SK-N-SH treated with all-trans-retinoic acid at 6 μM for 48 hours (cell line): ENCODE measurements around the gene KLHL6.

Experiments
- CSRNP3 ChIP-seq: fragments of 250-450 bp; sonication (Bioruptor Pico); IDR thresholded peaks from 2 replicates; pipeline ENCODE4 v1.5.1; 2021; ENCODE audit warnings: mild to moderate bottlenecking, moderate library complexity
- PATZ1 ChIP-seq: fragments of 250-450 bp; sonication (Bioruptor Pico); IDR thresholded peaks from 2 replicates; pipeline ENCODE4 v1.8.0; 2020; ENCODE audit warnings: mild to moderate bottlenecking, moderate library complexity, borderline replicate concordance
- PPARA ChIP-seq: fragments of 250-450 bp; sonication (Bioruptor Pico); IDR thresholded peaks from 2 replicates; pipeline ENCODE4 v1.5.0; 2020; ENCODE audit warnings: mild to moderate bottlenecking, borderline replicate concordance
- ZFP30 ChIP-seq: fragments of 450-650 bp; formaldehyde crosslinking; IDR thresholded peaks from 2 replicates; pipeline ENCODE4 v1.5.0; 2022; ENCODE audit warnings: mild to moderate bottlenecking, moderate library complexity
- ZNF565 ChIP-seq: fragments of 450-650 bp; formaldehyde crosslinking; conservative IDR thresholded peaks from 2 replicates; pipeline ENCODE4 v1.5.0; 2020; ENCODE audit warnings: low read depth, mild to moderate bottlenecking, moderate library complexity
- ZNF8 ChIP-seq: fragments of 450-650 bp; formaldehyde crosslinking; IDR thresholded peaks from 2 replicates; pipeline ENCODE4 v1.5.0; 2020; ENCODE audit warnings: mild to moderate bottlenecking, moderate library complexity

- TF ChIP-seq PPARA (CRISPR knock-in tag): no peak
- TF ChIP-seq ZNF565: no peak
- TF ChIP-seq CSRNP3 (CRISPR knock-in tag): no peak
- no peak for TF ChIP-seq ZFP30
- TF ChIP-seq PATZ1 (CRISPR knock-in tag): no peak
- TF ChIP-seq ZNF8 (CRISPR knock-in tag): no peak
Measured at GRCh38 chr3:183533412-183534132, 21.9 kb downstream of the KLHL6 start.
